Activated CD4-positive, alpha-beta T cell treated with anti-CD3 and anti-CD28 coated beads, Interleukin-2, amount 10 ng/mL, durations not matched to agents 7 days and 5 days (primary cell): Measurements from ENCODE around the gene DNAJC16. TPM values are rescaled to one million over a fixed set of nuclear protein-coding genes. Genes with fewer than 3 reads are reported as not detected.
"Not testable (repeated sequence)": the region's sequence is repeated elsewhere in the genome, so short reads cannot be mapped to it uniquely, and the experiment has no call there.

Source experiments
- CTCF ChIA-PET: fragments of 350-600 bp; sonication (Branson Sonifier 250); formaldehyde crosslinking; loops from one replicate; lab custom pipeline; 2021; ENCODE audit warnings: antibody characterized with exemption; lab: Charles Lee
- POLR2A ChIA-PET: fragments of 350-600 bp; sonication (Branson Sonifier 250); formaldehyde crosslinking; loops from one replicate; lab custom pipeline; 2021; ENCODE audit warnings: antibody characterized with exemption; lab: Charles Lee
- DNase-seq: peaks from one replicate; pipeline ENCODE4 v3.0.0-alpha.2; 2020
- H3K27ac Mint-ChIP-seq: one replicate; pipeline ENCODE4 v1.8.0; 2021; ENCODE audit warnings: mild to moderate bottlenecking, moderate library complexity, mixed read lengths
- H3K27me3 Mint-ChIP-seq: one replicate; pipeline ENCODE4 v1.8.0; 2021; ENCODE audit warnings: mixed read lengths
- H3K36me3 Mint-ChIP-seq: one replicate; pipeline ENCODE4 v1.8.0; 2021; ENCODE audit warnings: low read depth, mixed read lengths
- H3K4me1 Mint-ChIP-seq: one replicate; pipeline ENCODE4 v1.8.0; 2021; ENCODE audit warnings: mixed read lengths
- H3K4me3 Mint-ChIP-seq: one replicate; pipeline ENCODE4 v1.8.0; 2021; ENCODE audit warnings: mild to moderate bottlenecking, moderate library complexity, mixed read lengths
- H3K9me3 Mint-ChIP-seq: one replicate; pipeline ENCODE4 v1.8.0; 2021; ENCODE audit warnings: mixed read lengths
- total RNA-seq, 2 experiments: library from RNA; stranded (reverse); gene quantifications; one replicate each; pipeline ENCODE4 v1.2.3, GENCODE V29; 2021

DNAJC16 gene
- total RNA-seq, 2 experiments from 2014 or later: 18.8 to 19.6 TPM

DNA sequence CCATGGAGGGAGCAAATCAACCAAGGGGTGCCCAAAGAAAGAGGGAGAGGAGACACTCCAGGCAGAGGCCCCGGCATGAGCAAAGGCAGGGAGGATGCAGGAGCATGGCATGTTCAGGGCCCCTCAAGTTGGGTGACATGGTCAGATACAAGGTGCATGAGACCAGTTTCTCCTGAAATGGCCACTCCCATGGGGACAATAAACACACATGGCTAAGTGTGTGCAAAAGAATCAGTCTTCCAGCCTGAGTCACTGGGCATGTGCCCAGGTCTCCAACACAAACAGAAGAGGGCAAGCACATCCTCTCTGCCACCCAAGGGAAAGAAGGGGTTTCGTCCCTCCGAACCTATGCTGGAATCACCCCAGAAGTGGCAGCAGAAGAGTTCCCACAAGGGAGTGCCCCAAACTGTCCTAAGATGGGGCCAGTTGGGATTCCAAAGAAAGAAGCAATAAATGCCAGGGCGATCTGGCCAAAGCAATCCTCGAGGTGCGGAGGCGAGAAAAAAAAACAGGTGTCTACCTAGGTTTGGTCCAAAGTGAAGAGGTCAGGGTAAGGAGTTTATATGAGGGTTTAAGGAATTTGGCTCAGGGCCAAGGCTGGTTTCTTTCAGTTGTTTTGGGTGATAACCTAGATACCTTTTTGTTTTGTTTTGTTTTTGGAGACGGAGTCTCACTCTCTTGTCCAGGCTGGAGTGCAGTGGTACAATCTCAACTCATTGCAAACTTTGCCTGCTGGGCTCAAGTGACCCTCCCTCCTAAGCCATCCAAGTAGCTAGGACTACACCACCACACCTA, 15.8 kb upstream of the DNAJC16 start:
- Mint-ChIP-seq H3K4me3 (no peak overlapping the region), H3K9me3 (no peaks in the 10 kb centered on the region)

DNA sequence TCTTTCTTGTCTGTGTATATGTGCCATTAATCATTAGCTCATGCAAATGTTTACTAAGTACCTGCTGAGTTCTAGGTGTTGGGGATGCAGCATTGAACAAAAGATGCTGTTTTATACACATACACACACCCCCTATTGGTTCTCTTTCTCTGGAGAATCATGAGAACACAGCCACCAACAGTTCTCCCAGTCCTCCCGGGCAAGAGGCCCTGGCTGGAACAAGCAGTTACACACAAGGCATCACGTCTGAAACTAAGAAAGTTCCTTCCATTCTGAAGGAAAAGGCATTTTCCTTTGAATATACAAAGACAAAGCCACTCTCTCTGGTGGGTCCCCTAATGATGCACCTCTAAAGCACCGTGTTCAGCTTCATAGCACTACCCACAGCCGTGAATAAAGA, 13.5 kb upstream of the DNAJC16 start:
- POLR2A ChIA-PET: no interaction called here
- H3K36me3 Mint-ChIP-seq: peaks cover 48% of the 10 kb centered on the region
- no peak overlapping the region for H3K4me3 Mint-ChIP-seq
- H3K9me3 Mint-ChIP-seq: no peaks in the 10 kb centered on the region
- H3K27me3 Mint-ChIP-seq: no peaks in the 10 kb centered on the region
- CTCF ChIA-PET: interaction anchor here (0.6 to 1.6 kb wide), 4 partner anchors 9 to 193 kb away, joined by 3 read pairs; no protein-coding TSS in a partner anchor
- H3K4me1 Mint-ChIP-seq: peaks cover 47% of the 10 kb centered on the region
- DNase-seq: no peak
- peak overlapping the region; percentile 22 for H3K27ac Mint-ChIP-seq

More for the DNA sequence above, 15.8 kb upstream of the DNAJC16 start:
- CTCF ChIA-PET: no interaction called here
- H3K27me3 Mint-ChIP-seq: no peaks in the 10 kb centered on the region
- H3K27ac Mint-ChIP-seq: peak overlapping the region; percentile 66
- peaks cover 31% of the 10 kb centered on the region for H3K4me1 Mint-ChIP-seq
- no peak for DNase-seq
- H3K36me3 Mint-ChIP-seq: peaks cover 29% of the 10 kb centered on the region
- POLR2A ChIA-PET: interaction anchor here (0.6 kb wide), 1 partner anchor 272 kb away, joined by 3 read pairs; no protein-coding TSS in a partner anchor

DNA sequence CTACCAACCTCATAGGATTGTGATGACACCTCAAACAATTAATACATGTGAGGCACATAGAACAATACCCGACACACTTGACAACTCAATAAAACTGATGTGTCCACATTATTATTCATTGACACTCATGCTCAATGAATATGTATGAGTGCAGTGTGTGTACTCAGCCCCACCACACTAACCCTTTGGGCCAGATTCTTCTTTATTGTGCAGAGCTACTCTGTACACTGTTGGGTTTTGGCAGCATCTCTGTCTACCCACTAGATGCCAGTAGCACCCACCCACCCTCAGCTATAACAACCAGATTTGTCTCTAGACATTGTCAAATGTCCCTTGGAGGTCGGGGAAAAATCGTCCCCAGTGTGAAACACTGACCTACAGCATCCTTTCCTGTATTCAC, 12.7 kb upstream of the DNAJC16 start:
- H3K36me3 Mint-ChIP-seq: peaks cover 52% of the 10 kb centered on the region
- ChIA-PET POLR2A (no interaction called here), CTCF (interaction anchor here (0.6 to 1.6 kb wide), 5 partner anchors 10 to 193 kb away, joined by 3 read pairs; partner anchors contain the start of gene DNAJC16)
- peaks cover 51% of the 10 kb centered on the region for H3K4me1 Mint-ChIP-seq
- peak overlapping the region; percentile 62 for H3K27ac Mint-ChIP-seq
- H3K9me3 Mint-ChIP-seq: no peaks in the 10 kb centered on the region
- DNase-seq: no peak
- no peak overlapping the region for H3K4me3 Mint-ChIP-seq
- H3K27me3 Mint-ChIP-seq: no peaks in the 10 kb centered on the region

DNA sequence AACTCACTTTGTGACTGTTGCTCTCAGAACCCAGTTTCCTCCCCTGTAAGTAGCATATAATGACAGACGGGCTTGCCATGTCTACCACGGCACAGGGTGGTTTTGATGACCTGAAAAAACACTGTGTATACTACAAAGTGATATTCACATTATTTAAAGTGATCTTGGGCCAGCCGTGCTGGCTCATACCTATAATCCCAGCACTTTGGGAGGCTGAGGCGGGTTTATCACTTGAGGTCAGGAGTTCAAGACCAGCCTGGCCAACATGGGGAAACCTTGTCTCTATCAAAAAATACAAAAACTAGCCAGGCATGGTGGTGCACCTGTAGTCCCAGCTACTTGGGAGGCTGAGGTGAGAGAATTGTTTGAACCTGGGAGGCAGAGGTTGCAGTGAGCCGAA, 12.1 kb upstream of the DNAJC16 start:
- H3K27ac Mint-ChIP-seq: peak overlapping the region; percentile 62
- POLR2A ChIA-PET: interaction anchor here (1.2 kb wide), 1 partner anchor 9 kb away, joined by 16 read pairs; the partner anchor contains the start of gene CASP9
- not testable (repeated sequence) for H3K27me3 Mint-ChIP-seq, DNase-seq, H3K4me3 Mint-ChIP-seq, H3K9me3 Mint-ChIP-seq
- H3K4me1 Mint-ChIP-seq: peaks cover 53% of the 10 kb centered on the region
- H3K36me3 Mint-ChIP-seq: peaks cover 54% of the 10 kb centered on the region
- CTCF ChIA-PET: interaction anchor here (1.0 to 1.6 kb wide), 3 partner anchors 8 to 102 kb away, joined by 3 read pairs; partner anchors contain the start of gene DNAJC16

DNA sequence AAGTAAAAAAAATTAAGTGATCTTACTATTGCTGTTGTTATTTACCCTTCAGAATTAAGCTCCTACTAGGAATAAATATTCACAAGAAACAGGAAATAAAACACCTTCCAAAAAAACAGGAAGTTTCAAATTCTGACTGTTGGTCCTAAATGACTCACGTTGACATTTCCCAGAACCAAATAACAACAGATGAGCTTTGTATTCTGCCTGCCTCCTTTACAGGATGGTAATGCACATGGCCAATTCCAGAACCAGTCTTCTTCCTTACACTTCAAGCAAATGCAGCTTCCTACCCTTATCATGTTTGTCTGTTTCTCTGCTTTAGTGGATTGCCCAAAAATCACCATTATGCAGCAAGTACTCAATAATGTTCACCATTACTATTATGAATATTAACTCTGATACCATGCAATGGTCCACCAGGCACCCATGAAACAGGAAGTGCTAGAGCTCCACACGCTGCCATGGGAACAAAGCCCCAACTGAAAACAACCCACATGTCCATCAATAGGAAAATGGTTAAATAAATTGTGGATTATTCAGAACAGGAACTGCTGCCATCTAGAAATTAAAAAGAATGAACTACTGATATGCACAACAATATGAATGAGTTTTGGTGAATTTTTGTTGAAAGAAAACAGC, 11.5 kb upstream of the DNAJC16 start:
- peak overlapping the region; percentile 86 for H3K27ac Mint-ChIP-seq
- no peak for DNase-seq
- peaks cover 54% of the 10 kb centered on the region for H3K36me3 Mint-ChIP-seq
- no peaks in the 10 kb centered on the region for H3K9me3 Mint-ChIP-seq
- no peaks in the 10 kb centered on the region for H3K27me3 Mint-ChIP-seq
- H3K4me1 Mint-ChIP-seq: peaks cover 56% of the 10 kb centered on the region
- CTCF ChIA-PET: interaction anchor here (1.0 to 1.6 kb wide), 2 partner anchors 8 to 102 kb away, joined by 3 read pairs; no protein-coding TSS in a partner anchor
- H3K4me3 Mint-ChIP-seq: peak overlapping the region; percentile 1
- POLR2A ChIA-PET: interaction anchor here (0.5 to 1.2 kb wide), 2 partner anchors 9 to 109 kb away, joined by 7 to 16 read pairs; partner anchors contain the start of gene CASP9

DNA sequence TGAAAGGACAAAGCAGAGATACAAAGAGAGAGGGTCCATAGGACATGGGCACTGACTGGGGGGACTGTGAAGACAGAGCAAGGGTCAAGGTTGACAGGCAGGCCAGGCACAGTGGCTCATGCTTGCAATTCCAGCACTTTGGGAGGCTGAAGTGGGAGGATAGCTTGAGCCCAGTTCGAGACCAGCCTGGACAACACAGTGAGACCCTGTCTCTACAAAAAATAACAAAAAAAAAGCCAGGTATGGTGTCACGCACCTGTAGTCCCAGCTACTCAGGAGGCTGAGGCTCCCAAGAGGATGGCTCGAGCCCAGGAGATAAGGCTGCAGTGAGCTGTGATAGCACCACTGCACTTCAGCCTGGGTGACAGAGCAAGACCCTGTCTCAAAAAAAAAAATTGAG, 7.0 kb upstream of the DNAJC16 start:
- no peaks in the 10 kb centered on the region for H3K27me3 Mint-ChIP-seq
- no peaks in the 10 kb centered on the region for H3K9me3 Mint-ChIP-seq
- H3K4me3 Mint-ChIP-seq: no peak overlapping the region
- no peak overlapping the region for H3K27ac Mint-ChIP-seq
- CTCF ChIA-PET: interaction anchor here (1.2 kb wide), 1 partner anchor 15 kb away, joined by 3 read pairs; no protein-coding TSS in a partner anchor
- peaks cover 60% of the 10 kb centered on the region for H3K4me1 Mint-ChIP-seq
- POLR2A ChIA-PET: no interaction called here
- peaks cover 32% of the 10 kb centered on the region for H3K36me3 Mint-ChIP-seq
- DNase-seq: no peak

DNA sequence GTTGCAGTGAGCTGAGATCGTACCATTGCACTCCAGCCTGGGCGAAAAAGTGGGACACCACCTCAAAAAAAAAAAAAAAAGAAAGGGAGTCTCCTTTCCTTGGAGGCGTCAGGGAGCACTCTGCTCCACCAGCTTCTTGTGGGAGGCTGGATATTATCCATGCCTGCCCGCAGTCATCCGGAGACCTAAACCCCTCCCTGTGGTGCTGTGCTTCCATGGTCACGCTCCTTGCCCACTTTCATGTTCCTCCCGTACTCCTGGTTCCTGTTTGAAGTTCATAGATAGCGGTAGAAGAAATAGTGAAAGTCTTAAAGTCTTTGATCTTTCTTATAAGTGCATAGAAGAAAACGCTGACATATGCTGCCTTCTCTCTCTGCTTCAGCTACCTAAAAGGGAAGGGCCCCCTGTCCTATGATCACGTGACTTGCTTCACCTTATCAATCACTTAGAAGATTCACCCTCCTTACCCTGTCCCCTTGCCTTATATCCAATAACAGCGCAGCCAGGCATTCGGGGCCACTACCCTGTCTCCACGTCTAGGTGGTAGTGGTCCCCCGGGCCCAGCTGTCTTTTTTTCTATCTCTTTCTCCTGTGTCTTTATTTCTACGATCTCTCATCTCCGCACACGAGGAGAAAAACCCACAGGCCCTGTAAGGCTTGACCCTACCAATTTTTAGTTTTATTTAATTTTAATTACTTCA, 5.3 kb upstream of the DNAJC16 start:
- POLR2A ChIA-PET: interaction anchor here (0.6 to 0.7 kb wide), 2 partner anchors 104 to 273 kb away, joined by 3 to 6 read pairs; no protein-coding TSS in a partner anchor
- H3K9me3 Mint-ChIP-seq, CTCF ChIA-PET, DNase-seq, H3K4me3 Mint-ChIP-seq, H3K27me3 Mint-ChIP-seq: not testable (repeated sequence)
- Mint-ChIP-seq H3K27ac (peak overlapping the region; percentile 71), H3K4me1 (peaks cover 62% of the 10 kb centered on the region), H3K36me3 (peaks cover 24% of the 10 kb centered on the region)

DNA sequence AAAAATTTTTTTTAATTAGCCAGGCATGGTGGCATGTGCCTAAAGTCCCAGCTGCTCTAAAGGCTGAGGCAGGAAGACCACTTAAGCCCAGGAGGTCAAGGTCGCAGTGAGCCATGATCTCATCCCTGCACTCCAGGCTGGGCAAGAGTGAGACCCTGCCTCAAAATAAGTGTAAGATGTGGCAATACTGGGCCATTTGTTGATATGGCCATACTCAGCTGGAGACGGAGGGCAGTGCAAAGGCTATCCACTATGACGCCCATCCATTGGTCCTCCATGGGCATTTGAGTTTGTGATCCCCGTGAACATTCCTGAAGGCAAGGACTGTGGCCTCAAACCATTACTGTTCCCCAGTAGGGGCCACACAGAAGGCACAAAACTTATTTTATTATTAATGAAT, 4.1 kb upstream of the DNAJC16 start:
- Mint-ChIP-seq H3K36me3 (peaks cover 12% of the 10 kb centered on the region), H3K9me3 (no peaks in the 10 kb centered on the region), H3K4me1 (peaks cover 58% of the 10 kb centered on the region), H3K27me3 (no peaks in the 10 kb centered on the region), H3K4me3 (peak overlapping the region; percentile 36), H3K27ac (no peak overlapping the region)
- CTCF ChIA-PET: no interaction called here
- POLR2A ChIA-PET: no interaction called here
- DNase-seq: no peak

DNA sequence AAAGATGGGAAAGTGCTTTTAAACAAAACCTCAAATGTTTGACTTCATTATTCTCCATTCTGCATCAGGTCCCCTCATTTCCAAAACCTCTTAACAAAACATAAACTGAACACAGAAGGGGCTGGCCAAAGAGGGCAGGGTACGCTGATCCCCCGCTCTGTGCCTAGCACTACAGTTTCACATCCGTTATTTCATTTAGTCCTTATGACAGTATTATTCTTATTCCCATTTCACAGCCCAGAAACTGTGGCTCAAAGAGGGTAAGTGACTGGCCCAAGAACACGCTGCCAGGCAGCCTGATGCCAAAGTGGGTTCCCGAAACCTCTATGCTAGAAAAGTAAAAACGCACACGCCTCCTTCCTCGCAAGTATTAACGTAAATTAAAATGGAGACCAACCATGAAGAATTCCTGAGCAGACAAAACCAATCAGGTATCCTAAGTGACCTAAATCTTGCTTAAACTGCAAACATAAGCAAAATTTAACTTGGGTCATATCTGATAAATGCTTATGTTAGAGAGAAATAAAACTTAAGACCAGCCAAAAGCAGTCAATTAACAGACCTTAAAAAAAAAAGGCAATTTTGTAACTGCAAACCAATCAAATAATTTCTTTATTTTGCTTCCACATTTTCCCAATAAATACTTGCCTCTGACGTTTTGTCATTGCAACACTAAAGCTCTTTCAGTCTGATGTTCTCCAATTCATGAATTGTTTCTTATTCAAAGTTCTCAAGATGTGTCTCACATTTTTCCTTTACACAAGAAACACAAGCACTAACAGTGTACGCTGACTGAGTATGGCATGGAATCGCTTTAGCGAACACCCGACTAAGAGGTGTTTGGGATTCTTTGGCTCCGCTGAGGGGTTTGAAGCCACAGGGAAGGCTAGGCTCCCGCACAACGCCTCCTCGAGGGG, 3.3 kb upstream of the DNAJC16 start:
- H3K27me3 Mint-ChIP-seq: no peaks in the 10 kb centered on the region
- POLR2A ChIA-PET: interaction anchor here (1.3 kb wide), 1 partner anchor 9 kb away, joined by 16 read pairs; no protein-coding TSS in a partner anchor
- no peak for DNase-seq
- H3K36me3 Mint-ChIP-seq: peaks cover 4% of the 10 kb centered on the region
- H3K4me1 Mint-ChIP-seq: peaks cover 60% of the 10 kb centered on the region
- H3K9me3 Mint-ChIP-seq: no peaks in the 10 kb centered on the region
- H3K4me3 Mint-ChIP-seq: peak overlapping the region; percentile 88
- CTCF ChIA-PET: no interaction called here
- H3K27ac Mint-ChIP-seq: peak overlapping the region; percentile 98

DNA sequence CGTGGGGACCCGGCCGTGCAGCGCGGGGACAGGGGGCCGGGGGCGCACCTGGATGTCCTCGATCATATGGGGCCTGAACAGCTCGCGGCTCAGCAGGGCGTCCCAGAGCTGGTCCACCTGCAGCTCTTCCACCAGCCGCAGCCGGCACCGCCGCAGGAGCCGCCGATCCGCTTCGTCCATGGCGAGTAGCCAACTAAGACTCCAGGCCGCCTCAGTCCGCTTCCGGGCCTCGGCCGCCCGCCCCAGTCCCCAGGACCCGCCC, 2.7 kb upstream of the DNAJC16 start, which contains the start of gene CASP9:
TSS of gene CASP9 (minus strand) at position 195 of the 262 bp plus-strand sequence. CDS start at position 180, 15 bp downstream.
- ChIA-PET POLR2A (interaction anchor here (1.3 kb wide), 1 partner anchor 9 kb away, joined by 16 read pairs; no protein-coding TSS in a partner anchor), CTCF (no interaction called here)
- H3K4me1 Mint-ChIP-seq: peaks cover 62% of the 10 kb centered on the region
- H3K27ac Mint-ChIP-seq: peak within 1 kb of the TSS; percentile 98
- H3K9me3 Mint-ChIP-seq: no peaks in the 10 kb centered on the region
- no peak for DNase-seq
- H3K4me3 Mint-ChIP-seq: peak within 1 kb of the TSS; percentile 88
- H3K27me3 Mint-ChIP-seq: no peaks in the 10 kb centered on the region
- H3K36me3 Mint-ChIP-seq: peaks cover 2% of the 10 kb centered on the region

DNA sequence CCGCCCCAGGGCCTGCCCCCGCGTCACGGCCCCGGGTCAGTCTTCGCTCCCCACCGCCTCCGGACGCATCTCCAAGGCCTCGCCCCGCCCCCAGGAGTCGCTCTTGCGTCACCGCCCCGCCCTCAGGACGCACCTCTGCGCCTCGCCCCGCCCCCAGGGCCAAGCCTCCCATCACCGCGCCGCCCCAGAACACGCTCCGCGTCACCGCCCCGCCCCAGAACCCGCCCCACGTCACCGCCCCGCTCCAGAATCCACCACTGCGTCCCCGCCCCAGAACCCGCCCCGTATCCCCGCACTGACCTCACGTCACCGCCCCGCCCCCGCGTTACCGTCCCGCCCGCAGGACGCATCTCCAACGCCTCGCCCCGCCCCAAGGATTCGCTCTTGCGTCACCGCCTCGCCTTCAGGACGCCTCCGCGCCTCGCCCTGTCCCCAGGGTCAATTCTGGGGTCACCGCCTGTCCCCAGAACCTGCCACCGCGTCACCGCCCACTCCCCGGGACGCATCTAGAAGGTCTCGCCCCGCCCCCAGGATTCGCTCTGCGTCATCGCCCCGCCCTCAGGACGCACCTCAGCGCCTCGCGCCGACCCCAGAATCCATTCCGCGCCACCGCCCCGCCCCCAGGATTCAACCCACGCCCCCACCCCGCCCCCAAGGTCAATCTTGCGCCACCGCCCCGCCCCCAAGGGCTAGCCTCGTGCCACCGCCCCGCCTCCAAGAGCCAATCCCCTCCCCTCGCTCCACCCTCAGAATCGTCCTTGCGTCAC, 2.2 kb upstream of the DNAJC16 start:
- ChIA-PET POLR2A (interaction anchor here (1.3 kb wide), 1 partner anchor 10 kb away, joined by 16 read pairs; no protein-coding TSS in a partner anchor), CTCF (no interaction called here)
- H3K27ac Mint-ChIP-seq: peak overlapping the region; percentile 98
- H3K9me3 Mint-ChIP-seq: no peaks in the 10 kb centered on the region
- H3K36me3 Mint-ChIP-seq: peaks cover under 1% of the 10 kb centered on the region
- H3K27me3 Mint-ChIP-seq: no peaks in the 10 kb centered on the region
- DNase-seq: peak; percentile 100
- H3K4me3 Mint-ChIP-seq: peak overlapping the region; percentile 88
- peaks cover 62% of the 10 kb centered on the region for H3K4me1 Mint-ChIP-seq
